SK-MEL-5 (cell line): ENCODE results near the gene WSB1. TPM values are rescaled to one million over a fixed set of nuclear protein-coding genes. Genes with fewer than 3 reads are reported as not detected.
"Not testable (repeated sequence)": the region's sequence is repeated elsewhere in the genome, so short reads cannot be mapped to it uniquely, and the experiment has no call there.

Experiments used
- DNase-seq: peaks from one replicate; pipeline ENCODE4 v3.0.0-alpha.2; 2016; ENCODE audit warnings: low read depth, low spot score
- in situ Hi-C: cut with HindIII; loops from 2 replicates; pipeline ENCODE4 v1.10.0; 2016; ENCODE audit warnings: low sequenced_read_pairs, high pct_unique_total_duplicates, low pct_unique_long_range_greater_than_20kb
- polyA plus RNA-seq, 2 experiments: library from polyadenylated mRNA; depleted of rRNA; stranded (reverse); fragments of >200 nt; gene quantifications; 2 replicates each; pipeline ENCODE4 v1.2.3, GENCODE V29; 2015
- total RNA-seq: library from RNA; depleted of rRNA; stranded (reverse); fragments of >200 nt; shearing (Covaris generic); gene quantifications from 2 replicates; pipeline ENCODE4 v1.2.3, GENCODE V29; 2014; rRNA removed

WSB1 gene
- total RNA-seq, result 88.0 and 95.3 TPM in 2 replicates
- 76.0 and 127 TPM in 2 replicates for polyA plus RNA-seq (2015; cell fraction: cytosol; rRNA removed)
- polyA plus RNA-seq (2015; cell fraction: nucleus; rRNA removed), result 431 and 432 TPM in 2 replicates

GRCh38 chr17:27293898-27294688, at the start of gene WSB1:
Gene WSB1, plus strand, starts transcription at chr17:27294114. Its CDS starts 282 bp downstream, at chr17:27294396.
- DNase-seq, result peak; percentile 89
- in situ Hi-C loops, result no loop called here

GRCh38 chr17:27244491-27245223, 49.3 kb upstream of the WSB1 start:
- in situ Hi-C loops, result no loop called here
- peak; percentile 54 for DNase-seq

- DNase-seq, result peak; percentile 88
- in situ Hi-C loops, result no loop called here
Measured at GRCh38 chr17:27245230-27245696, 48.7 kb upstream of the WSB1 start.

GRCh38 chr17:27246537-27246936, 47.4 kb upstream of the WSB1 start:
- in situ Hi-C loops, result no loop called here
- no peak for DNase-seq

- in situ Hi-C loops, result no loop called here
- peak; percentile 96 for DNase-seq
Measured at GRCh38 chr17:27247071-27247957, 46.6 kb upstream of the WSB1 start.

GRCh38 chr17:27247958-27248342, 46.0 kb upstream of the WSB1 start:
- in situ Hi-C loops, result no loop called here
- DNase-seq, result no peak

GRCh38 chr17:27250791-27251190, 43.1 kb upstream of the WSB1 start:
- not testable (repeated sequence) for DNase-seq

GRCh38 chr17:27254802-27255201, 39.1 kb upstream of the WSB1 start:
- in situ Hi-C loops, DNase-seq: not testable (repeated sequence)

More at GRCh38 chr17:27250791-27251190, 43.1 kb upstream of the WSB1 start:
- in situ Hi-C loops, result not testable (repeated sequence)

GRCh38 chr17:27256225-27257030, 37.5 kb upstream of the WSB1 start:
- DNase-seq, result peak; percentile 83
- in situ Hi-C loops, result no loop called here

GRCh38 chr17:27257031-27257357, 36.9 kb upstream of the WSB1 start:
- DNase-seq, result no peak
- in situ Hi-C loops, result no loop called here

GRCh38 chr17:27259356-27259755, 34.6 kb upstream of the WSB1 start:
- in situ Hi-C loops, result no loop called here
- no peak for DNase-seq

- in situ Hi-C loops, result no loop called here
- no peak for DNase-seq
Measured at GRCh38 chr17:27263386-27263785, 30.5 kb upstream of the WSB1 start.

GRCh38 chr17:27264068-27264812, 29.7 kb upstream of the WSB1 start:
- DNase-seq, result no peak
- in situ Hi-C loops, result no loop called here

GRCh38 chr17:27265333-27265732, 28.6 kb upstream of the WSB1 start:
- no peak for DNase-seq
- in situ Hi-C loops, result no loop called here

GRCh38 chr17:27266228-27266627, 27.7 kb upstream of the WSB1 start:
- DNase-seq, result no peak
- in situ Hi-C loops, result no loop called here

- DNase-seq, result no peak
- in situ Hi-C loops, result no loop called here
Measured at GRCh38 chr17:27268394-27269085, 25.4 kb upstream of the WSB1 start.
